ENCODE results near the gene DGAT2. TPM values are rescaled to one million over a fixed set of nuclear protein-coding genes. Genes with fewer than 3 reads are reported as not detected.

Gene DGAT2
- total and polyA plus RNA-seq, 2 experiments from 2014 or later, result 23.7 to 44.9 TPM

- DNase-seq (ENCODE audit: low read depth in 1 of 2, low spot score in 1 of 2), result peak in 1 of 2 donors; percentile 38
- Histone ChIP-seq H3K36me3 (no peaks in the 10 kb centered on the region), H3K4me1 (ENCODE audit: low read depth) (no peaks in the 10 kb centered on the region), H3K9me3 (ENCODE audit: low read depth) (no peaks in the 10 kb centered on the region), H3K27me3 (no peaks in the 10 kb centered on the region), H3K4me3 (no peak overlapping the region), H3K27ac (peak overlapping the region; percentile 5)
- no peak for TF ChIP-seq CTCF (IDR thresholded peaks at IDR 0.05; ENCODE audit: low read depth, low read length)
These were observed 42.8 kb upstream of the DGAT2 start for GRCh38 chr11:75725547-75726320.

DNA sequence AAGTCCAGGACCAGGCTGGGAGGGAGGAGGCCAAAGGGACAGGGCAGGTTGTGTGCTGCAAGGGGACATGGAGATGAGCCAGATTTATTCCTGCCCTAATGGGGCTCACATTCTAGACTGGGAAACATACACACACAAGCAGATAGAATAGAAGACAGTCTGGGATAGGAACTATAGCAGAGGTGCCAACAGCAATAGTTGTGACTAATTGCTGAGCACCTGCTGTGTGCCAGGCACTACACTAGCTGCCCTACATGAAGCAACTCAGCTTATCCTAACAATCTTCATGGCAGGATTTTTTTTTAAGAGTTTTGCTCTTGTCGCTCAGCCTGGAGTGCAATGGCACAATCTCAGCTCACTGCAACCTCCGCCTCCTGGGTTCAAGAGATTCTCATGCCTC is 39.6 kb upstream of the DGAT2 start:
- no peaks in the 10 kb centered on the region for H3K27me3 ChIP-seq
- TF ChIP-seq CTCF (IDR thresholded peaks at IDR 0.05; ENCODE audit: low read depth, low read length), result no peak
- H3K4me3 ChIP-seq, result no peak overlapping the region
- no peaks in the 10 kb centered on the region for H3K9me3 ChIP-seq (ENCODE audit: low read depth)
- H3K4me1 ChIP-seq (ENCODE audit: low read depth), result no peaks in the 10 kb centered on the region
- DNase-seq (ENCODE audit: low read depth in 1 of 2, low spot score in 1 of 2), result no peak
- no peaks in the 10 kb centered on the region for H3K36me3 ChIP-seq
- H3K27ac ChIP-seq, result no peak overlapping the region

DNA sequence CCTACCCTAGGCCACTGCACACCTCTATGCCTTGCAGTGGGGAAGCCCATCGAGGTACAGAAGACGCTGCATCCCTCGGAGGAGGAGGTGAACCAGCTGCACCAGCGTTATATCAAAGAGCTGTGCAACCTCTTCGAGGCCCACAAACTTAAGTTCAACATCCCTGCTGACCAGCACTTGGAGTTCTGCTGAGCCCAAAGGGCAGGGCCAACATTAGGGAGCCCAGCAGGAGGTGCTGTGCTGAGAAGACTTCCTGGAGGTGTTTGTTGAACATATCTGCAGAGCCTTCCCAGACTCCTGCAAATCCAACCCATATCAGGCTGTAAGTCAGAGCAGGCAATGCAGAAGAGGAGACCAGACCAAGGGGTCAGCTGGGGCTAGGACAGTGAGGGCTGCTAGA is 37.5 kb upstream of the DGAT2 start:
- no peak for TF ChIP-seq CTCF (IDR thresholded peaks at IDR 0.05; ENCODE audit: low read depth, low read length)
- no peaks in the 10 kb centered on the region for H3K36me3 ChIP-seq
- H3K9me3 ChIP-seq (ENCODE audit: low read depth), result no peaks in the 10 kb centered on the region
- no peaks in the 10 kb centered on the region for H3K27me3 ChIP-seq
- no peak for DNase-seq (ENCODE audit: low read depth in 1 of 2, low spot score in 1 of 2)
- H3K27ac ChIP-seq, result no peak overlapping the region
- H3K4me3 ChIP-seq, result no peak overlapping the region
- H3K4me1 ChIP-seq (ENCODE audit: low read depth), result peaks cover 4% of the 10 kb centered on the region

DNA sequence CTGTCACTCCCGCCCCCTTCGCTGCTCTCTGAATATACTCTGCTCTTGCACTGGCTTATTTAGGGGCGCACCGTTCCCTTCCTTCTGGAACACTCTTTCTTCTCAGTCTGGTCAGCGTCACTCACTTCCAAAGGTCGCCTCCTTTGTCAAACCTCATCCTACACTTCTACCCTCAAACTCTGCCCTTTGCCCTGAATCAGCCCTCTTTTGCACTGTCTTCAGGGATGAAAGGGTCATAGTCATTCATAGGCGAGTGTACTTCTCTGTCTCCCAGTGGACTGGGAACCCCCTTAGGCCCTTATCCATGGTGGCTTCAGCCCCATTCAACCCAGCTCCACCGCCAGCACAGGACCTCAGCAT is 35.5 kb upstream of the DGAT2 start:
- peaks cover 4% of the 10 kb centered on the region for H3K4me1 ChIP-seq (ENCODE audit: low read depth)
- no peak overlapping the region for H3K27ac ChIP-seq
- H3K36me3 ChIP-seq, result no peaks in the 10 kb centered on the region
- H3K27me3 ChIP-seq, result no peaks in the 10 kb centered on the region
- DNase-seq (ENCODE audit: low read depth in 1 of 2, low spot score in 1 of 2), result no peak
- TF ChIP-seq CTCF (IDR thresholded peaks at IDR 0.05; ENCODE audit: low read depth, low read length), result no peak
- no peaks in the 10 kb centered on the region for H3K9me3 ChIP-seq (ENCODE audit: low read depth)
- H3K4me3 ChIP-seq, result no peak overlapping the region

DNA sequence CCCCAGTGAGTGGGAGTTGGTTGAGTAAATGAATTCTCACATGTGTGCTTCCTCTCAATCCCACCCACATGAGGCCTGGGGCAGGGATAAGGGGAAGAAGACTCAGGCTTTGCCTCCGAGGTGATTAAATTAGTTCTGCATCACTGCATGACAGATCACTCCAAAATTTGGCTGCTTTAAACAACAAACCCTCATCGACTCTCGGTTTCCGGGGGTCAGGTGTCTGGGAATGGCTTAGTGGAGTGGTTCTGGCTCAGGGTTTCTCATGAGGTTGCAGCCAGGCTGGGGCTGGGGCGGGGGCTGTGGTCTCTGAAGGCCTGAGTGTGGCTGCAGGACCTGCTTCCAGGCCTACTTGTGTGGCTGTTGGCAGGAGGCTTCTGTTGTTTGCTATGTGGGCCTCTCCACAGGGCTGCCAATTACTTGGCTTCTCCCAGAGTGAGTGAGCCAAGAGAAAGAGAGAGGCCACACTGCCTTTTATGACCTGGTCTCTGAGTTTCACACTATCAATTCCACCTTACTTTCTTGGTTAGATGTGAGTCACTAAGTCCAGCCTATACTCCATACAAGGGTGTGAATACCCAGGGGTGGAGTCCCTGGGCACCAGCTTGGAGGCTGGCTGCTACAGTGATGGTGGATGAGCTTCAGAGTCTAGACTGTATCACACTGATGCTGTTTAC is 35.0 kb upstream of the DGAT2 start:
- Histone ChIP-seq H3K9me3 (ENCODE audit: low read depth) (no peaks in the 10 kb centered on the region), H3K27ac (no peak overlapping the region), H3K4me3 (no peak overlapping the region), H3K36me3 (no peaks in the 10 kb centered on the region), H3K4me1 (ENCODE audit: low read depth) (peaks cover 4% of the 10 kb centered on the region), H3K27me3 (no peaks in the 10 kb centered on the region)
- DNase-seq (ENCODE audit: low read depth in 1 of 2, low spot score in 1 of 2), result no peak
- no peak for TF ChIP-seq CTCF (IDR thresholded peaks at IDR 0.05; ENCODE audit: low read depth, low read length)
